T-helper 1 cell treated with Interleukin-12 subunit alpha and Interleukin-12 subunit beta and Interleukin-4 antibody, amounts not matched to agents 30 μg/mL and 1 μg/mL, for 36 hours (primary cell): ENCODE measurements around the gene NKX2-1.
"Not testable (repeated sequence)": the region's sequence is repeated elsewhere in the genome, so short reads cannot be mapped to it uniquely, and the experiment has no call there.

Experiments used
- H3K27ac Mint-ChIP-seq: one replicate; pipeline ENCODE4 v1.8.0; 2021; ENCODE audit warnings: mild to moderate bottlenecking, mixed read lengths
- H3K27me3 Mint-ChIP-seq: one replicate; pipeline ENCODE4 v1.8.0; 2021; ENCODE audit warnings: low read depth, mixed read lengths
- H3K36me3 Mint-ChIP-seq: one replicate; pipeline ENCODE4 v1.8.0; 2021; ENCODE audit warnings: low read depth, mixed read lengths
- H3K4me1 Mint-ChIP-seq: one replicate; pipeline ENCODE4 v1.8.0; 2021; ENCODE audit warnings: low read depth, mixed read lengths
- H3K4me3 Mint-ChIP-seq: one replicate; pipeline ENCODE4 v1.8.0; 2021; ENCODE audit warnings: mild to moderate bottlenecking, moderate library complexity, mixed read lengths
- H3K9me3 Mint-ChIP-seq: one replicate; pipeline ENCODE4 v1.8.0; 2021; ENCODE audit warnings: mixed read lengths

Gene NKX2-1

GRCh38 chr14:36519431-36520321, at the start of gene NKX2-1:
Gene NKX2-1, minus strand, starts transcription at chr14:36520232. Its CDS starts 103 bp downstream, at chr14:36520129.
- peak within 1 kb of the TSS; percentile 58 for H3K27ac Mint-ChIP-seq
- H3K4me1 Mint-ChIP-seq: peaks cover 6% of the 10 kb centered on the region
- H3K4me3 Mint-ChIP-seq: no peak within 1 kb of the TSS
- H3K9me3 Mint-ChIP-seq: no peaks in the 10 kb centered on the region
- H3K27me3 Mint-ChIP-seq: peaks cover 75% of the 10 kb centered on the region
- peaks cover 8% of the 10 kb centered on the region for H3K36me3 Mint-ChIP-seq

DNA sequence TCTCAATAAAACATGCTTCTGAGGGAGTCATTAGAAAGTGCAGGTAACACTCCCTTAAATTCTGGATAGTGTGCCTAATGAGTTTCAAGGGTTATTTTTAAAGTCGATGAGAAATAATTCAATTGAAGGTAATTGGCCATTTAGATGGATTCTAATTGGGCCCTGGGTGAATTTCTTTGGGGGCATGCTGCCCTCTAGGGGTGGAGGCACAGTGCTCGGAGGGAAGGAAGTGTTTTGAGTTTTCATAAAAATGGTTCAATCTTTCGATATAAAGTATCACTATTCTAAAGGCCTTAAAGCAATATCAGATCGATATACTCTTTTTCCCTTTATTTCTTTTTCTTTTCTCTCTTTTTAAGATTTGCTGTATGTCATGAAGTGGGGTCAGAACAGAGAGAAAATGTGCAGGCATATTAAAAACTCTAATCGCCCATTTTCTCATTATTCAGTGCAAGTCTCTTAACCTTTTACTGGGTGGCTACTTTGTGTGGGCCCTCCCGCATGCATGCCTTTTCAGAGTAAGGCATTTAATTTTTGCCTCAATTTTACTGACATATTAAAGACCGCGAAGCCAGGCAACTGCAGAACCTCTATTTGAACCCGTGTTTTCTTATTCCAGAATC, 36.9 kb upstream of the NKX2-1 start:
- no peaks in the 10 kb centered on the region for H3K4me1 Mint-ChIP-seq
- peaks cover 13% of the 10 kb centered on the region for H3K27me3 Mint-ChIP-seq
- no peaks in the 10 kb centered on the region for H3K9me3 Mint-ChIP-seq
- no peak overlapping the region for H3K27ac Mint-ChIP-seq
- H3K4me3 Mint-ChIP-seq: no peak overlapping the region
- H3K36me3 Mint-ChIP-seq: no peaks in the 10 kb centered on the region

GRCh38 chr14:36555998-36556743, 36.1 kb upstream of the NKX2-1 start:
- no peaks in the 10 kb centered on the region for H3K4me1 Mint-ChIP-seq
- no peaks in the 10 kb centered on the region for H3K36me3 Mint-ChIP-seq
- H3K27me3 Mint-ChIP-seq: peaks cover 11% of the 10 kb centered on the region
- no peaks in the 10 kb centered on the region for H3K9me3 Mint-ChIP-seq
- H3K4me3 Mint-ChIP-seq: no peak overlapping the region
- no peak overlapping the region for H3K27ac Mint-ChIP-seq

GRCh38 chr14:36553656-36554260, 33.7 kb upstream of the NKX2-1 start:
- Mint-ChIP-seq H3K36me3 (no peaks in the 10 kb centered on the region), H3K27me3 (peaks cover 3% of the 10 kb centered on the region), H3K9me3 (no peaks in the 10 kb centered on the region), H3K4me3 (no peak overlapping the region), H3K4me1 (no peaks in the 10 kb centered on the region), H3K27ac (no peak overlapping the region)

GRCh38 chr14:36550899-36551298, 30.9 kb upstream of the NKX2-1 start:
- Mint-ChIP-seq H3K27me3 (peaks cover 3% of the 10 kb centered on the region), H3K9me3 (no peaks in the 10 kb centered on the region), H3K4me1 (no peaks in the 10 kb centered on the region), H3K27ac (no peak overlapping the region), H3K36me3 (no peaks in the 10 kb centered on the region), H3K4me3 (no peak overlapping the region)

GRCh38 chr14:36544280-36544679, 24.2 kb upstream of the NKX2-1 start:
- H3K4me3 Mint-ChIP-seq, H3K36me3 Mint-ChIP-seq, H3K27ac Mint-ChIP-seq, H3K27me3 Mint-ChIP-seq, H3K4me1 Mint-ChIP-seq, H3K9me3 Mint-ChIP-seq: not testable (repeated sequence)

DNA sequence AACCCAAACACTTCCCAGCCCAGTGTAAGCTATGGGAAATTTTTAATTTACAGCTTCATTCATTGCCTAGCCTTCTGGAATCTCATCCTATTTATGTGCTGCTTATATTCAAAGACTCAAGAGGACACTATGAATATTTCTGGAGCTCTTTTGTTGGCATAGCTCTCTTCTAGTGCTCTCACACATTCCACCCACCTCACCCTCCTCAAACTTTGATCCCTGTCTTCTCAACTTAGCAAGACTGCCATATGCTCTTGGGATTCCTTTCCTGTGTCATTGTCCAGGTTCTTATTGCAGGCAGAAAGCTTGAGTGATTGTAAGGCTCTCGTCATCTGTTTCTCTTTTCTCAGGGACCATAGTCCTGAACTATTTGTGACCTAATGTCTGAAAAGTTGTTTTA, 18.0 kb upstream of the NKX2-1 start:
- no peaks in the 10 kb centered on the region for H3K4me1 Mint-ChIP-seq
- H3K27ac Mint-ChIP-seq: no peak overlapping the region
- no peaks in the 10 kb centered on the region for H3K9me3 Mint-ChIP-seq
- H3K27me3 Mint-ChIP-seq: no peaks in the 10 kb centered on the region
- H3K36me3 Mint-ChIP-seq: no peaks in the 10 kb centered on the region
- no peak overlapping the region for H3K4me3 Mint-ChIP-seq

DNA sequence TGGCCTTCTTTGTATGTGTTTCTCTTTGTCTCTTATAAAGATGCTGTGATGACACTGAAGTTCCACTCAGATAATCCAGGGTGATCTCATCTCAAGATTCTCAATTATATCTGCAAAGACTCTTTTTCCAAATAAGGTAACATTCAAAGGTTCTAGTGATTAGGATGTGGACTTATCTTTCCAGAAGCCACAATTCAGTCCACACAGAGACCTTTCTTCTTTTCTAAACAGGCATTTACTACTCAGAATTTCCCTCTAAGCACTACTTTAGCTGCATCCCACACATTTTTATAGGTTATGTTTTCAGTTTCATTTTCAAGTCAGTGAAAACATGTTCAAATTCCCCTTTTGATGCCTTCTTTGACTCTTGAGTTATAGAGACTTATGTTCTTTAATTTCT, 9.0 kb upstream of the NKX2-1 start:
- Mint-ChIP-seq H3K27ac (no peak overlapping the region), H3K9me3 (peaks cover 19% of the 10 kb centered on the region), H3K4me3 (no peak overlapping the region), H3K4me1 (peaks cover under 1% of the 10 kb centered on the region), H3K36me3 (no peaks in the 10 kb centered on the region), H3K27me3 (peaks cover 48% of the 10 kb centered on the region)

DNA sequence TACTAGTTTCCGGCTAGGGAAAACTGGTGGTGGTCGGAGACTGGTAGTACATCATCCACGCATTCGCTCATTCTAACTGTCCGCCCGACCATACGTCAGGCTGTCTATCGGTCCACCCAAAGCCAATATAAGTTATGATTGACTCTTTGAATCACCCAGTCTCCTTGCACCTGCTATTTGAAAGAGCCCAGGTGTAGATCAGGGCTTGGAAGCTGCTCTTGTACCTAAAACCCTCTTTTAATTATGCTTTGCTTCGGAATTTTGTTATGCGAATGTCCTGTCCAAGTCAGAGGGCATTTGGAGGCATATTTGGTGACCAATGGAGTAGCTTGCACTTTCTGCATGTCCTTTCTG, 5.7 kb upstream of the NKX2-1 start:
- H3K4me3 Mint-ChIP-seq: no peak overlapping the region
- no peak overlapping the region for H3K27ac Mint-ChIP-seq
- H3K36me3 Mint-ChIP-seq: peaks cover 6% of the 10 kb centered on the region
- peaks cover 4% of the 10 kb centered on the region for H3K4me1 Mint-ChIP-seq
- H3K9me3 Mint-ChIP-seq: peaks cover 19% of the 10 kb centered on the region
- peaks cover 81% of the 10 kb centered on the region for H3K27me3 Mint-ChIP-seq

DNA sequence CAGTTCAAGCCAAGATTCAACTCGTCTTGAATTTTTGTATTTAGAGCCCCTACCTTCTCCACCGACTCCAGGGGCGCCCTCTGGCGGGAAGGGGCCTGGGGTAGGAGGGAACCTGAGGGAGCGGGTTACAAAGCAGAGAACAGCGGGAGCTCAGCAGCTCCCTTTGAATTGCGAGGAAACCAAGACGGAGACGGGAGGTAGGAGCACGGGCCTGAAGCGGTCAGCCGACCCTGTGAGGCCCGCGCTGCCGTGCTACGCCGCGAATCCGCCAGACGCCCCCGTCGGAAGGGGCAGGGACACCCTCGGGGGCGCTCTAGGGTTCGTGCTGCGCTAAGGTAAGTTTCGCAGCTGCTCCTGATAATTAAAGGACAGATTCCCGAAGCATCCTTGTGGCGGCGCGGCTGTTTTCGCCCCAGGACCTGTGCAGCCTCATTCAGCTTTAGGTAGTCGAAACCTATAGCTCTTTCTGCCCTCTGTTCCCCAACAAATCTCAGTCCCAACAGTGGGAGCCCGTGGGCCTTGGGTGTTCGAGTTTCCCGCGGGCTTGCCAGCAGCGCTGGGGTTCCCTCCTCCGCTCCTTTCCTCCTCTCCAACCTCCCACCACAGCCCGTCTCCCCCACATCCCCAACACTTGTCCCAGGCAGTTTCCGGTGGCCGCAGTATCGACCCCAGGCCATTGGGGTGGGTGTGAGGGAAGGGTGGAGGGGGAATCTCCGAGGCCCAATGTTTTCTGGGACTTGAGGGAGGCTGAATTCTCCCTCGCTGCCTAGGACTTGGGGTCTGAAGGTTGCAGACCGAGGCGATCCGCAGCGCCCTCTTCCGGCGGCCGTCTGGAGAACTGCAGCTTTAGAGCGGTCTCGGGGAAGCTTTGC, 5.1 kb upstream of the NKX2-1 start:
- H3K4me1 Mint-ChIP-seq: peaks cover 4% of the 10 kb centered on the region

GRCh38 chr14:36524220-36524837, 4.3 kb upstream of the NKX2-1 start:
- Mint-ChIP-seq H3K36me3 (peaks cover 6% of the 10 kb centered on the region), H3K9me3 (peaks cover 16% of the 10 kb centered on the region), H3K4me1 (peaks cover 4% of the 10 kb centered on the region), H3K27me3 (peaks cover 89% of the 10 kb centered on the region), H3K4me3 (no peak overlapping the region), H3K27ac (no peak overlapping the region)

More for the DNA sequence above, 5.1 kb upstream of the NKX2-1 start:
- Mint-ChIP-seq H3K4me3 (no peak overlapping the region), H3K27ac (no peak overlapping the region), H3K27me3 (peaks cover 83% of the 10 kb centered on the region), H3K36me3 (peaks cover 6% of the 10 kb centered on the region), H3K9me3 (peaks cover 19% of the 10 kb centered on the region)

GRCh38 chr14:36522972-36523715, 3.1 kb upstream of the NKX2-1 start:
- Mint-ChIP-seq H3K4me1 (peaks cover 4% of the 10 kb centered on the region), H3K27ac (no peak overlapping the region), H3K36me3 (peaks cover 6% of the 10 kb centered on the region), H3K27me3 (peaks cover 84% of the 10 kb centered on the region), H3K4me3 (no peak overlapping the region), H3K9me3 (peaks cover 5% of the 10 kb centered on the region)
